MCF 10A (cell line): ENCODE data around the gene ANKLE2. TPM values are rescaled to one million over a fixed set of nuclear protein-coding genes. Genes with fewer than 3 reads are reported as not detected.
"Not testable (repeated sequence)": the region's sequence is repeated elsewhere in the genome, so short reads cannot be mapped to it uniquely, and the experiment has no call there.

Source experiments
- BruUV-seq: library from RNA; stranded (reverse); fragments of 400-500 nt; replicated peaks from 2 replicates; lab custom pipeline; 2021; lab: Mats Ljungman, UMichigan
- CTCF ChIA-PET: fragments of 300-600 bp; sonication (Branson Sonifier 250); formaldehyde crosslinking; extraction: SDS; loops from one replicate; lab custom pipeline; 2021; ENCODE audit warnings: antibody characterized with exemption, inconsistent platforms; lab: Yijun Ruan, JAX
- POLR2A ChIA-PET: fragments of 300-600, 350-650 bp; sonication (Branson Sonifier 250); formaldehyde crosslinking; extraction: SDS; loops from one replicate; lab custom pipeline; 2020; ENCODE audit warnings: antibody characterized with exemption, inconsistent platforms; lab: Yijun Ruan, JAX
- DNase-seq: peaks from one replicate; pipeline ENCODE4 v3.0.0-alpha.2; 2018; ENCODE audit not compliant: unreplicated experiment
- H3K27ac Mint-ChIP-seq: one replicate; pipeline ENCODE4 v1.8.0; 2022; ENCODE audit warnings: mild to moderate bottlenecking, low read depth, mixed read lengths; ENCODE audit not compliant: unreplicated experiment
- H3K27me3 Mint-ChIP-seq: one replicate; pipeline ENCODE4 v1.8.0; 2022; ENCODE audit warnings: mixed read lengths; ENCODE audit not compliant: insufficient read depth, unreplicated experiment
- H3K36me3 Mint-ChIP-seq: one replicate; pipeline ENCODE4 v1.8.0; 2022; ENCODE audit warnings: mild to moderate bottlenecking, moderate library complexity, mixed read lengths; ENCODE audit not compliant: insufficient read depth, unreplicated experiment
- H3K4me1 Mint-ChIP-seq: one replicate; pipeline ENCODE4 v1.8.0; 2022; ENCODE audit warnings: mixed read lengths; ENCODE audit not compliant: insufficient read depth, unreplicated experiment
- H3K4me3 Mint-ChIP-seq: one replicate; pipeline ENCODE4 v1.8.0; 2022; ENCODE audit warnings: mild to moderate bottlenecking, moderate library complexity, mixed read lengths; ENCODE audit not compliant: unreplicated experiment
- H3K9me3 Mint-ChIP-seq: one replicate; pipeline ENCODE4 v1.8.0; 2022; ENCODE audit warnings: mixed read lengths; ENCODE audit not compliant: unreplicated experiment
- CTCF ChIP-seq: fragments of 200-600 bp; IDR thresholded peaks from one replicate; pipeline ENCODE4 v1.8.0; 2022; ENCODE audit warnings: antibody characterized with exemption, mild to moderate bottlenecking; ENCODE audit not compliant: unreplicated experiment
- intact Hi-C: fragments of 100-400 bp; cut with micrococcal nuclease; formaldehyde crosslinking; loops from 2 replicates; pipeline ENCODE4 v1.14.1; 2022
- total RNA-seq: library from RNA; stranded (reverse); gene quantifications from 2 replicates; pipeline ENCODE4 v1.2.3, GENCODE V29; 2022

The ANKLE2 gene
- total RNA-seq, 1 experiment from 2014 or later: 142 TPM

GRCh38 chr12:132801741-132802140 lies 40.1 kb upstream of the ANKLE2 start:
- no TSS peak for BruUV-seq
- no peak for DNase-seq
- Mint-ChIP-seq H3K27ac (no peak overlapping the region), H3K4me1 (no peaks in the 10 kb centered on the region), H3K4me3 (no peak overlapping the region), H3K9me3 (no peaks in the 10 kb centered on the region), H3K36me3 (peaks cover 94% of the 10 kb centered on the region), H3K27me3 (no peaks in the 10 kb centered on the region)
- intact Hi-C loops: no loop called here
- POLR2A ChIA-PET: no interaction called here
- TF ChIP-seq CTCF: no peak
- CTCF ChIA-PET: no interaction called here

GRCh38 chr12:132798836-132799235 lies 37.2 kb upstream of the ANKLE2 start:
- H3K27me3 Mint-ChIP-seq: no peaks in the 10 kb centered on the region
- H3K36me3 Mint-ChIP-seq: peaks cover 94% of the 10 kb centered on the region
- no peaks in the 10 kb centered on the region for H3K4me1 Mint-ChIP-seq
- no TSS peak for BruUV-seq
- POLR2A ChIA-PET: no interaction called here
- CTCF ChIA-PET: interaction anchor here (0.7 kb wide), 1 partner anchor 24 kb away, joined by 3 read pairs; no protein-coding TSS in a partner anchor
- intact Hi-C loops: no loop called here
- no peak for TF ChIP-seq CTCF
- DNase-seq: no peak
- no peaks in the 10 kb centered on the region for H3K9me3 Mint-ChIP-seq
- no peak overlapping the region for H3K27ac Mint-ChIP-seq
- no peak overlapping the region for H3K4me3 Mint-ChIP-seq

GRCh38 chr12:132797820-132798570 lies 36.4 kb upstream of the ANKLE2 start:
- no peak overlapping the region for H3K27ac Mint-ChIP-seq
- no peaks in the 10 kb centered on the region for H3K4me1 Mint-ChIP-seq
- ChIA-PET CTCF (no interaction called here), POLR2A (no interaction called here)
- no peak for DNase-seq
- no peak overlapping the region for H3K4me3 Mint-ChIP-seq
- intact Hi-C loops: no loop called here
- no peaks in the 10 kb centered on the region for H3K27me3 Mint-ChIP-seq
- BruUV-seq: no TSS peak
- H3K9me3 Mint-ChIP-seq: no peaks in the 10 kb centered on the region
- H3K36me3 Mint-ChIP-seq: peaks cover 92% of the 10 kb centered on the region
- no peak for TF ChIP-seq CTCF

DNA sequence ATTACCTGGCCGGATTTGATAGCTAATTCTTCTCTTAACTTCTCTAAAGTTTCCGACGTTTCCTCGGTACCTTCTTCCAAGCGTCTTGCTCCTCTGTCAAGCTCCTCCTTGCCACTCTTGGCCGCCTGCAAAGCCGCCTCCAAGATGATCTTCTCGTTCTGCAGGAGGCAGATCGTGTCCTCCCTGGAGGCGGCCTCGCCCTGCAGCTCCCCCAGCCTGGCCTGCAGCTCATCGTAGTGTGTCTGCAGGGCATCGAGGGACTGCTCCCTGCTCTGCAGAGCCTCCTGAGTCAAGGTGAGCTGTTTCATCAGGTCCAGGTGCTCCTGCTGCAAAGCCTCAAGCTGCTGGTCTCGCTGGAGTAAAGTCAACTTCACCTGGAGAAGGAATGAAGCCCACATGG lies 34.2 kb upstream of the ANKLE2 start:
- Mint-ChIP-seq H3K4me1 (no peaks in the 10 kb centered on the region), H3K27ac (no peak overlapping the region), H3K9me3 (no peaks in the 10 kb centered on the region), H3K36me3 (peaks cover 80% of the 10 kb centered on the region), H3K4me3 (no peak overlapping the region), H3K27me3 (no peaks in the 10 kb centered on the region)
- BruUV-seq: TSS peak; percentile 49
- intact Hi-C loops: no loop called here
- no peak for DNase-seq
- no peak for TF ChIP-seq CTCF
- ChIA-PET CTCF (interaction anchor here (1.0 kb wide), 1 partner anchor 12 kb away, joined by 3 read pairs; no protein-coding TSS in a partner anchor), POLR2A (no interaction called here)

DNA sequence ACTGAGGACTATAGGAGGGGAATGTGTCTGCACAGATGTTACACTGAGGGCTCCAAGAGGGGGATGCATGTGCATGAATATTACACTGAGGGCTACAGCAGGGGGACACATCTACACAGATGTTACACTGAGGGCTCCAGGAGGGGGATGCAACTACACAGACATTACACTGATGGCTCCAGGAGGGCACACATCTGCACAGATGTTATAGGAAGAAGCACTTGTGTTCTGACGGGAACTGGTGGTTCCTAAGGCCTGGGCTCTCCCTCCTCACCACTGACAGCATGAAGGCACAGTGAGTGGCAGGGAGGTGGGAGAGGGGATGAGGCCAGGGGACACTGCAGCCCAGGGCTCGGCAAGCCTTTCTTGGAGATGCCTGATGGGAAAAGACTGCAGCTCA lies 30.3 kb upstream of the ANKLE2 start:
- H3K4me1 Mint-ChIP-seq, H3K9me3 Mint-ChIP-seq, H3K27me3 Mint-ChIP-seq, BruUV-seq, DNase-seq, H3K4me3 Mint-ChIP-seq, POLR2A ChIA-PET, intact Hi-C loops, H3K27ac Mint-ChIP-seq: not testable (repeated sequence)
- CTCF ChIA-PET: interaction anchor here (0.7 kb wide), 1 partner anchor 24 kb away, joined by 3 read pairs; no protein-coding TSS in a partner anchor
- peaks cover 80% of the 10 kb centered on the region for H3K36me3 Mint-ChIP-seq
